ENCODE results near the gene TBC1D10B. TPM values are rescaled to one million over a fixed set of nuclear protein-coding genes. Genes with fewer than 3 reads are reported as not detected.

TBC1D10B gene
- total RNA-seq, 1 experiment from 2014 or later = 36.0 TPM

GRCh38 chr16:30379158-30379783 is 9.0 kb upstream of the TBC1D10B start:
- peak overlapping the region; percentile 86 for H3K4me3 ChIP-seq (ENCODE audit: low read length)
- POLR2A ChIA-PET (ENCODE audit: unreplicated experiment) = interaction anchor here (0.7 kb wide), 1 partner anchor 119 kb away, joined by 18 read pairs; no protein-coding TSS in a partner anchor
- BruUV-seq (replicated peaks) = no TSS peak
- no peaks in the 10 kb centered on the region for H3K9me2 ChIP-seq (replicated peaks; ENCODE audit: low read length)
- ATAC-seq = no peak
- intact Hi-C loops (cut with micrococcal nuclease) = loop anchor here (2.0 kb wide), 1 partner anchor 16 kb away; the partner anchor contains the start of gene ZNF48
- H3K36me3 ChIP-seq (ENCODE audit: low read depth, low read length) = no peaks in the 10 kb centered on the region
- TF ChIP-seq EZH2 (IDR thresholded peaks at IDR 0.05; ENCODE audit: low read length, unreplicated experiment) (no peak), CTCF (conservative IDR thresholded peaks at IDR 0.05; ENCODE audit: low read depth, low read length) (no peak), EZH2phosphoT487 (IDR thresholded peaks at IDR 0.05; ENCODE audit: borderline replicate concordance, low read length) (no peak)
- no peaks in the 10 kb centered on the region for H3K79me2 ChIP-seq (ENCODE audit: low read length)
- DNase-seq = no peak
- H2AFZ ChIP-seq (ENCODE audit: low read length) = peak overlapping the region; percentile 55; the same call in 1 of the 2 replicates
- H3K4me2 ChIP-seq (ENCODE audit: low read length) = peak overlapping the region; percentile 100
- H3K27ac ChIP-seq (ENCODE audit: low read length) = no peak overlapping the region
- no peaks in the 10 kb centered on the region for H3F3A ChIP-seq (ENCODE audit: low read length, unreplicated experiment)
- peak overlapping the region; percentile 81 for H3K9ac ChIP-seq (ENCODE audit: low read length)
- CTCF ChIA-PET = no interaction called here
- H4K20me1 ChIP-seq (ENCODE audit: low read length) = no peaks in the 10 kb centered on the region
- H3K4me1 ChIP-seq (ENCODE audit: insufficient read depth, low read length) = peaks cover 5% of the 10 kb centered on the region; the same call in 1 of the 2 replicates
- no peaks in the 10 kb centered on the region for H3K27me3 ChIP-seq (ENCODE audit: low read length)
- H3K9me3 ChIP-seq (ENCODE audit: low read length) = no peaks in the 10 kb centered on the region

- BruUV-seq (replicated peaks) = no TSS peak
- Histone ChIP-seq H3K27me3 (ENCODE audit: low read length) (no peaks in the 10 kb centered on the region), H2AFZ (ENCODE audit: low read length) (peak overlapping the region; percentile 98), H3K36me3 (ENCODE audit: low read depth, low read length) (no peaks in the 10 kb centered on the region), H3K9ac (ENCODE audit: low read length) (peak overlapping the region; percentile 91), H4K20me1 (ENCODE audit: low read length) (no peaks in the 10 kb centered on the region), H3F3A (ENCODE audit: low read length, unreplicated experiment) (no peaks in the 10 kb centered on the region), H3K27ac (ENCODE audit: low read length) (peak overlapping the region; percentile 93), H3K4me2 (ENCODE audit: low read length) (peak overlapping the region; percentile 100), H3K4me1 (ENCODE audit: insufficient read depth, low read length) (peaks cover 5% of the 10 kb centered on the region; the same call in 1 of the 2 replicates), H3K4me3 (ENCODE audit: low read length) (peak overlapping the region; percentile 86), H3K79me2 (ENCODE audit: low read length) (no peaks in the 10 kb centered on the region), H3K9me3 (ENCODE audit: low read length) (no peaks in the 10 kb centered on the region), H3K9me2 (replicated peaks; ENCODE audit: low read length) (no peaks in the 10 kb centered on the region)
- POLR2A ChIA-PET (ENCODE audit: unreplicated experiment) = interaction anchor here (0.7 kb wide), 1 partner anchor 120 kb away, joined by 18 read pairs; no protein-coding TSS in a partner anchor
- CTCF ChIA-PET = no interaction called here
- DNase-seq = peak; percentile 94
- TF ChIP-seq CTCF (conservative IDR thresholded peaks at IDR 0.05; ENCODE audit: low read depth, low read length) (no peak), EZH2 (IDR thresholded peaks at IDR 0.05; ENCODE audit: low read length, unreplicated experiment) (no peak)
- peak; percentile 95 for ATAC-seq
- intact Hi-C loops (cut with micrococcal nuclease) = loop anchor here (2.0 kb wide), 1 partner anchor 16 kb away; the partner anchor contains the start of gene ZNF48
These were observed 8.2 kb upstream of the TBC1D10B start for GRCh38 chr16:30378236-30379157.

Data from PC-3 (cell line).